Endothelial cell of hepatic sinusoid (primary cell): ENCODE data around the gene PRKCZ.

Experiments used
- in situ Hi-C: cut with HindIII; loops from 2 replicates; pipeline ENCODE4 v1.10.0; 2017; ENCODE audit warnings: low sequenced_read_pairs

The PRKCZ gene

GRCh38 chr1:2130156-2130555 lies 79.9 kb downstream of the PRKCZ start:
- in situ Hi-C loops, result loop anchor here (5.0 to 10.0 kb wide), 2 partner anchors 42 to 175 kb away; no protein-coding TSS in a partner anchor

GRCh38 chr1:2130871-2131289 lies 80.7 kb downstream of the PRKCZ start:
- in situ Hi-C loops, result loop anchor here (5.0 to 10.0 kb wide), 2 partner anchors 41 to 174 kb away; no protein-coding TSS in a partner anchor

GRCh38 chr1:2132222-2133038 lies 82.2 kb downstream of the PRKCZ start:
- in situ Hi-C loops, result loop anchor here (5.0 to 10.0 kb wide), 2 partner anchors 40 to 172 kb away; no protein-coding TSS in a partner anchor

- in situ Hi-C loops, result loop anchor here (5.0 to 10.0 kb wide), 2 partner anchors 39 to 172 kb away; no protein-coding TSS in a partner anchor
Measured at GRCh38 chr1:2133039-2133878, 83.0 kb downstream of the PRKCZ start.

GRCh38 chr1:2133879-2134215 lies 83.6 kb downstream of the PRKCZ start:
- in situ Hi-C loops, result loop anchor here (5.0 to 10.0 kb wide), 2 partner anchors 38 to 171 kb away; no protein-coding TSS in a partner anchor

- in situ Hi-C loops, result loop anchor here (5.0 to 10.0 kb wide), 2 partner anchors 38 to 171 kb away; no protein-coding TSS in a partner anchor
Measured at GRCh38 chr1:2134266-2134620, 84.0 kb downstream of the PRKCZ start.

- in situ Hi-C loops, result loop anchor here (5.0 to 10.0 kb wide), 2 partner anchors 38 to 170 kb away; no protein-coding TSS in a partner anchor
Measured at GRCh38 chr1:2134621-2135307, 84.6 kb downstream of the PRKCZ start.

- in situ Hi-C loops, result loop anchor here (10.0 kb wide), 1 partner anchor 169 kb away; no protein-coding TSS in a partner anchor
Measured at GRCh38 chr1:2135441-2135841, 85.2 kb downstream of the PRKCZ start.

GRCh38 chr1:2135941-2136340 lies 85.7 kb downstream of the PRKCZ start:
- in situ Hi-C loops, result loop anchor here (10.0 kb wide), 1 partner anchor 169 kb away; no protein-coding TSS in a partner anchor

- in situ Hi-C loops, result loop anchor here (10.0 kb wide), 1 partner anchor 168 kb away; no protein-coding TSS in a partner anchor
Measured at GRCh38 chr1:2136386-2137235, 86.4 kb downstream of the PRKCZ start.

- in situ Hi-C loops, result loop anchor here (10.0 kb wide), 1 partner anchor 167 kb away; no protein-coding TSS in a partner anchor
Measured at GRCh38 chr1:2137257-2138121, 87.3 kb downstream of the PRKCZ start.

- in situ Hi-C loops, result loop anchor here (10.0 kb wide), 1 partner anchor 166 kb away; no protein-coding TSS in a partner anchor
Measured at GRCh38 chr1:2139156-2139555, 88.9 kb downstream of the PRKCZ start.

GRCh38 chr1:2141025-2141424 lies 90.8 kb downstream of the PRKCZ start:
- in situ Hi-C loops, result no loop called here

GRCh38 chr1:2143814-2144500 lies 93.7 kb downstream of the PRKCZ start:
- in situ Hi-C loops, result no loop called here

- in situ Hi-C loops, result no loop called here
Measured at GRCh38 chr1:2144501-2145090, 94.4 kb downstream of the PRKCZ start.

GRCh38 chr1:2145946-2146835 lies 96.0 kb downstream of the PRKCZ start:
- in situ Hi-C loops, result no loop called here
